SK-N-SH (cell line): Measurements from ENCODE around the gene LRRC36. TPM values are rescaled to one million over a fixed set of nuclear protein-coding genes. Genes with fewer than 3 reads are reported as not detected.

ENCODE experiments used
- CTCF ChIA-PET: fragments of 300-600, 350-600 bp; formaldehyde crosslinking; extraction: SDS; loops from one replicate; lab custom pipeline; 2021; lab: Yijun Ruan, JAX
- POLR2A ChIA-PET: fragments of 350-600 bp; sonication (Branson Sonifier 250); formaldehyde crosslinking; extraction: SDS; loops from one replicate; lab custom pipeline; 2020; ENCODE audit warnings: antibody characterized with exemption, inconsistent platforms; lab: Yijun Ruan, JAX
- DNase-seq: peaks from one replicate; pipeline ENCODE4 v3.0.0; 2012
- H2AFZ ChIP-seq: fragments of 200-600 bp; sonication (generic); 2 replicates; pipeline ENCODE4 v1.8.1; 2016; ENCODE audit warnings: antibody characterized with exemption, mild to moderate bottlenecking, low read depth
- H3F3A ChIP-seq: fragments of 200-600 bp; sonication (generic); replicated peaks from 2 replicates; pipeline ENCODE3; 2016; ENCODE audit warnings: antibody characterized with exemption, mild to moderate bottlenecking; ENCODE audit not compliant: insufficient read depth
- H3K27ac ChIP-seq, 2 experiments: fragments of 200-500 bp in 1 of 2; fragments of 200-600 bp in 1 of 2; sonication (Bioruptor generic) in 1 of 2; sonication (generic), shearing (Covaris generic) in 1 of 2; 2 replicates each; pipeline versions ENCODE4 v1.5.1 to v1.6.1; 2014 to 2016; ENCODE audit warnings: low read depth in 2 of 2, inconsistent platforms in 1 of 2, low read length in 1 of 2, mild to moderate bottlenecking in 1 of 2, mixed read lengths in 1 of 2
- H3K27me3 ChIP-seq: fragments of 200-600 bp; sonication (generic), shearing (Covaris generic); 2 replicates; pipeline ENCODE4 v1.6.1; 2016; ENCODE audit warnings: mixed run types; ENCODE audit not compliant: insufficient read depth
- H3K36me3 ChIP-seq, 2 experiments: fragments of 200-500 bp in 1 of 2; fragments of 200-600 bp in 1 of 2; sonication (Bioruptor generic) in 1 of 2; sonication (generic) in 1 of 2; replicated peaks in 1 of 2; 2 replicates each; pipeline versions ENCODE3 to v1.5.1; 2014 to 2016; ENCODE audit warnings: low read length in 1 of 2, mild to moderate bottlenecking in 1 of 2; ENCODE audit not compliant: insufficient read depth in 2 of 2, control insufficient read depth in 1 of 2
- H3K4me1 ChIP-seq, 2 experiments: fragments of 200-500 bp in 1 of 2; fragments of 200-600 bp in 1 of 2; sonication (Bioruptor generic) in 1 of 2; sonication (generic), shearing (Covaris generic) in 1 of 2; 2 replicates each; pipeline versions ENCODE4 v1.5.1 to v1.6.1; 2014 to 2016; ENCODE audit warnings: low read depth in 1 of 2, low read length in 1 of 2, mixed run types in 1 of 2; ENCODE audit not compliant: insufficient read depth in 2 of 2, control insufficient read depth in 1 of 2
- H3K4me2 ChIP-seq: fragments of 200-600 bp; sonication (generic), shearing (Covaris generic); 2 replicates; pipeline ENCODE4 v1.6.1; 2017; ENCODE audit warnings: mixed run types
- H3K4me3 ChIP-seq, 2 experiments: fragments of 200-500 bp in 1 of 2; fragments of 200-600 bp in 1 of 2; sonication (Bioruptor generic) in 1 of 2; sonication (generic), shearing (Covaris generic) in 1 of 2; 2 replicates each; pipeline versions ENCODE4 v1.5.1 to v1.8.1; 2014 to 2016; ENCODE audit warnings: low read depth in 2 of 2, inconsistent platforms in 1 of 2, low read length in 1 of 2, mild to moderate bottlenecking in 1 of 2, mixed read lengths in 1 of 2, moderate library complexity in 1 of 2
- H3K79me2 ChIP-seq: fragments of 200-600 bp; sonication (generic); 2 replicates; pipeline ENCODE4 v1.8.1; 2017; ENCODE audit warnings: mild to moderate bottlenecking; ENCODE audit not compliant: insufficient read depth
- H3K9ac ChIP-seq: fragments of 200-600 bp; sonication (generic); 2 replicates; pipeline ENCODE4 v1.6.1; 2017; ENCODE audit warnings: mixed run types
- H3K9me2 ChIP-seq: fragments of 200-600 bp; sonication (generic); 2 replicates; pipeline ENCODE4 v1.6.1; 2017; ENCODE audit warnings: mixed run types
- H3K9me3 ChIP-seq: fragments of 200-600 bp; sonication (generic); 2 replicates; pipeline ENCODE4 v1.6.1; 2017; ENCODE audit warnings: mixed run types, mild to moderate bottlenecking, moderate library complexity
- H4K20me1 ChIP-seq: fragments of 200-600 bp; sonication (generic); 2 replicates; pipeline ENCODE4 v1.6.1; 2017; ENCODE audit warnings: mild to moderate bottlenecking, mixed run types; ENCODE audit not compliant: insufficient read depth
- CHD2 ChIP-seq: fragments of 150-350 bp; IDR thresholded peaks from 2 replicates; pipeline ENCODE4 v1.6.1; 2018; ENCODE audit warnings: low read length; ENCODE audit not compliant: partially characterized antibody
- ELF1 ChIP-seq: IDR thresholded peaks from 2 replicates; pipeline ENCODE4 v1.4.0; 2012
- FOSL2 ChIP-seq: IDR thresholded peaks from 2 replicates; pipeline ENCODE4 v1.4.0; 2012; ENCODE audit warnings: low read depth, mild to moderate bottlenecking, moderate library complexity, borderline replicate concordance
- FOXJ3 ChIP-seq: sonication (generic); formaldehyde crosslinking; IDR thresholded peaks from 2 replicates; pipeline ENCODE4 v1.5.1; 2020; ENCODE audit warnings: mild to moderate bottlenecking, missing genetic modification reagents
- FOXM1 ChIP-seq: IDR thresholded peaks from 2 replicates; pipeline ENCODE4 v1.4.0; 2012; ENCODE audit warnings: low read depth, mild to moderate bottlenecking
- GABPA ChIP-seq: IDR thresholded peaks from 2 replicates; pipeline ENCODE4 v1.4.0; 2012; ENCODE audit warnings: low read depth, mild to moderate bottlenecking
- GATA2 ChIP-seq: sonication (generic); formaldehyde crosslinking; IDR thresholded peaks from 2 replicates; pipeline ENCODE4 v1.5.0; 2020; ENCODE audit warnings: mild to moderate bottlenecking, missing genetic modification reagents
- JUND ChIP-seq: IDR thresholded peaks from 2 replicates; pipeline ENCODE4 v1.4.0; 2012
- MAX ChIP-seq: IDR thresholded peaks from 2 replicates; pipeline ENCODE4 v1.4.0; 2012; ENCODE audit warnings: low read depth
- NRF1 ChIP-seq: IDR thresholded peaks from 2 replicates; pipeline ENCODE4 v1.6.1; 2012; ENCODE audit warnings: low read depth, mild to moderate bottlenecking, low read length
- PBX3 ChIP-seq: IDR thresholded peaks from 2 replicates; pipeline ENCODE4; 2012
- POLR2AphosphoS5 ChIP-seq: IDR thresholded peaks from 2 replicates; pipeline ENCODE4 v1.6.1; 2012; ENCODE audit warnings: low read depth, low read length
- RAD21 ChIP-seq: IDR thresholded peaks from 2 replicates; pipeline ENCODE4 v1.6.1; 2012; ENCODE audit warnings: mild to moderate bottlenecking, low read length
- RCOR1 ChIP-seq: fragments of 150-350 bp; IDR thresholded peaks from 2 replicates; pipeline ENCODE4 v1.6.1; 2017; ENCODE audit warnings: antibody characterized with exemption, low read length
- RFX5 ChIP-seq: IDR thresholded peaks from 2 replicates; pipeline ENCODE4 v1.6.1; 2012; ENCODE audit warnings: mild to moderate bottlenecking, improper control_type of control experiment, low read length
- SIN3A ChIP-seq: IDR thresholded peaks from 2 replicates; pipeline ENCODE4 v1.6.1; 2012; ENCODE audit warnings: low read depth, mild to moderate bottlenecking, low read length, moderate library complexity, borderline replicate concordance
- SMC3 ChIP-seq: IDR thresholded peaks from 2 replicates; pipeline ENCODE4 v1.6.1; 2012; ENCODE audit warnings: low read depth, low read length, improper control_type of control experiment
- TAF1 ChIP-seq: IDR thresholded peaks from 2 replicates; pipeline ENCODE4 v1.6.1; 2012; ENCODE audit warnings: low read depth, mild to moderate bottlenecking, low read length, moderate library complexity, borderline replicate concordance
- USF1 ChIP-seq: IDR thresholded peaks from 2 replicates; pipeline ENCODE4 v1.4.0; 2012; ENCODE audit warnings: low read depth, borderline replicate concordance
- YY1 ChIP-seq: IDR thresholded peaks from 2 replicates; pipeline ENCODE4 v1.4.0; 2012; ENCODE audit warnings: low read depth, mild to moderate bottlenecking
- WGBS: methylation state at CpG from one replicate; pipeline ENCODE4 v1.1.6; 2017; ENCODE audit warnings: low lambda C conversion rate; 5-methylcytosine and 5-hydroxymethylcytosine counted together
- polyA plus RNA-seq, 3 experiments: library from polyadenylated mRNA; depleted of rRNA; stranded (reverse); fragments of >200 nt; gene quantifications; 2 replicates each; pipeline ENCODE4 v1.2.3, GENCODE V29; 2012

LRRC36 gene
- polyA plus RNA-seq, 1 of the 3 experiments (the other 2 are of a cell fraction): 0.92 TPM

- Histone ChIP-seq H3K27me3 (no peaks in the 10 kb centered on the region), H3K79me2 (peaks cover 39% of the 10 kb centered on the region), H3K4me2 (no peak overlapping the region), H4K20me1 (no peaks in the 10 kb centered on the region), H3K4me3 (no peak overlapping the region), H3K36me3 (no peaks in the 10 kb centered on the region), H3K9ac (no peak overlapping the region), H3K9me2 (no peaks in the 10 kb centered on the region), H3F3A (peaks cover 5% of the 10 kb centered on the region), H3K4me1 (no peaks in the 10 kb centered on the region; a peak in 1 of 4 replicates), H3K9me3 (no peaks in the 10 kb centered on the region), H2AFZ (no peak overlapping the region; the same call in 1 of the 2 replicates), H3K27ac (no peak overlapping the region)
- CTCF ChIA-PET: interaction anchor here (0.7 to 5.9 kb wide), 28 partner anchors 9 to 444 kb away, joined by 3 to 75 read pairs (median 4); partner anchors contain the start of genes KCTD19 and LRRC36
- POLR2A ChIA-PET: no interaction called here
- DNase-seq: no peak
- 71% methylated on average over 2 of the region's 2 CpGs for WGBS
- no peak for TF ChIP-seq TAF1
- no peak for TF ChIP-seq YY1
- no peak for TF ChIP-seq USF1
- no peak for TF ChIP-seq NRF1
- TF ChIP-seq RFX5: no peak
- TF ChIP-seq SMC3: no peak
- TF ChIP-seq MAX: no peak
- no peak for TF ChIP-seq RAD21
- TF ChIP-seq GATA2: no peak
- no peak for TF ChIP-seq PBX3
- no peak for TF ChIP-seq SIN3A
- no peak for TF ChIP-seq FOSL2
- no peak for TF ChIP-seq POLR2AphosphoS5
- TF ChIP-seq ELF1: no peak
- no peak for TF ChIP-seq FOXJ3
- no peak for TF ChIP-seq GABPA
- no peak for TF ChIP-seq CHD2
Observed at GRCh38 chr16:67417333-67418061, 90.9 kb downstream of the LRRC36 start.

- Histone ChIP-seq H4K20me1 (no peaks in the 10 kb centered on the region), H3K27me3 (no peaks in the 10 kb centered on the region), H3K9me3 (no peaks in the 10 kb centered on the region), H3F3A (no peaks in the 10 kb centered on the region), H3K9ac (no peak overlapping the region), H3K4me3 (no peak overlapping the region), H3K79me2 (peaks cover 20% of the 10 kb centered on the region), H3K27ac (no peak overlapping the region), H3K4me2 (no peak overlapping the region), H3K36me3 (no peaks in the 10 kb centered on the region), H2AFZ (no peak overlapping the region), H3K9me2 (no peaks in the 10 kb centered on the region), H3K4me1 (no peaks in the 10 kb centered on the region; a peak in 1 of 4 replicates)
- 90% methylated on average over 3 of the region's 3 CpGs for WGBS
- CTCF ChIA-PET: interaction anchor here (3.1 to 5.9 kb wide), 2 partner anchors 7 to 46 kb away, joined by 10 to 75 read pairs; no protein-coding TSS in a partner anchor
- TF ChIP-seq SMC3 (no peak), RCOR1 (no peak), FOXM1 (no peak), ELF1 (no peak), JUND (no peak), TAF1 (no peak)
- no peak for DNase-seq
- POLR2A ChIA-PET: no interaction called here
Observed at GRCh38 chr16:67419502-67419901, 92.9 kb downstream of the LRRC36 start.
